ENCODE results near the gene WNT7B.

GRCh38 chr22:45968003-45968650, 8.8 kb downstream of the WNT7B start:
- TF ChIP-seq, protein P1, sequence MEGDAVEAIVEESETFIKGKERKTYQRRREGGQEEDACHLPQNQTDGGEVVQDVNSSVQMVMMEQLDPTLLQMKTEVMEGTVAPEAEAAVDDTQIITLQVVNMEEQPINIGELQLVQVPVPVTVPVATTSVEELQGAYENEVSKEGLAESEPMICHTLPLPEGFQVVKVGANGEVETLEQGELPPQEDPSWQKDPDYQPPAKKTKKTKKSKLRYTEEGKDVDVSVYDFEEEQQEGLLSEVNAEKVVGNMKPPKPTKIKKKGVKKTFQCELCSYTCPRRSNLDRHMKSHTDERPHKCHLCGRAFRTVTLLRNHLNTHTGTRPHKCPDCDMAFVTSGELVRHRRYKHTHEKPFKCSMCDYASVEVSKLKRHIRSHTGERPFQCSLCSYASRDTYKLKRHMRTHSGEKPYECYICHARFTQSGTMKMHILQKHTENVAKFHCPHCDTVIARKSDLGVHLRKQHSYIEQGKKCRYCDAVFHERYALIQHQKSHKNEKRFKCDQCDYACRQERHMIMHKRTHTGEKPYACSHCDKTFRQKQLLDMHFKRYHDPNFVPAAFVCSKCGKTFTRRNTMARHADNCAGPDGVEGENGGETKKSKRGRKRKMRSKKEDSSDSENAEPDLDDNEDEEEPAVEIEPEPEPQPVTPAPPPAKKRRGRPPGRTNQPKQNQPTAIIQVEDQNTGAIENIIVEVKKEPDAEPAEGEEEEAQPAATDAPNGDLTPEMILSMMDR (IDR thresholded peaks at IDR 0.05) = no peak
- no peak for TF ChIP-seq EZH2 (IDR thresholded peaks at IDR 0.05; ENCODE audit: borderline replicate concordance, insufficient read depth, low read depth, low read length, poor library complexity, severe bottlenecking)

Data from B cell (primary cell).